ENCODE data around the gene ME3.

ME3 gene

GRCh38 chr11:86468169-86468568 is 204.2 kb downstream of the ME3 start:
- no peak for TF ChIP-seq CTCF (IDR thresholded peaks at IDR 0.05; ENCODE audit: low read depth, low read length, missing control alignments)
- H3K4me3 ChIP-seq (ENCODE audit: low read depth, low read length), result no peak overlapping the region
- no peak for DNase-seq (ENCODE audit: low read depth)

- no peak overlapping the region for H3K4me3 ChIP-seq (ENCODE audit: low read depth, low read length)
- DNase-seq (ENCODE audit: low read depth), result no peak
- TF ChIP-seq CTCF (IDR thresholded peaks at IDR 0.05; ENCODE audit: low read depth, low read length, missing control alignments), result no peak
Measured at GRCh38 chr11:86464509-86465221, 207.8 kb downstream of the ME3 start.

- H3K4me3 ChIP-seq (ENCODE audit: low read depth, low read length), result no peak overlapping the region
- no peak for DNase-seq (ENCODE audit: low read depth)
- TF ChIP-seq CTCF (IDR thresholded peaks at IDR 0.05; ENCODE audit: low read depth, low read length, missing control alignments), result no peak
Measured at GRCh38 chr11:86463955-86464354, 208.5 kb downstream of the ME3 start.

- no peak for DNase-seq (ENCODE audit: low read depth)
- TF ChIP-seq CTCF (IDR thresholded peaks at IDR 0.05; ENCODE audit: low read depth, low read length, missing control alignments), result no peak
- H3K4me3 ChIP-seq (ENCODE audit: low read depth, low read length), result no peak overlapping the region
Measured at GRCh38 chr11:86463120-86463519, 209.3 kb downstream of the ME3 start.

- H3K4me3 ChIP-seq (ENCODE audit: low read depth, low read length), result no peak overlapping the region
- DNase-seq (ENCODE audit: low read depth), result no peak
- TF ChIP-seq CTCF (IDR thresholded peaks at IDR 0.05; ENCODE audit: low read depth, low read length, missing control alignments), result no peak
Measured at GRCh38 chr11:86461892-86462291, 210.5 kb downstream of the ME3 start.

GRCh38 chr11:86460461-86461385 is 211.7 kb downstream of the ME3 start:
- TF ChIP-seq CTCF (IDR thresholded peaks at IDR 0.05; ENCODE audit: low read depth, low read length, missing control alignments), result no peak
- no peak for DNase-seq (ENCODE audit: low read depth)

More at GRCh38 chr11:86460461-86461385, 211.7 kb downstream of the ME3 start:
- no peak overlapping the region for H3K4me3 ChIP-seq (ENCODE audit: low read depth, low read length)
